ENCODE data around the gene RAB15.
"Not testable (repeated sequence)": the region's sequence is repeated elsewhere in the genome, so short reads cannot be mapped to it uniquely, and the experiment has no call there.

RAB15 gene

DNA sequence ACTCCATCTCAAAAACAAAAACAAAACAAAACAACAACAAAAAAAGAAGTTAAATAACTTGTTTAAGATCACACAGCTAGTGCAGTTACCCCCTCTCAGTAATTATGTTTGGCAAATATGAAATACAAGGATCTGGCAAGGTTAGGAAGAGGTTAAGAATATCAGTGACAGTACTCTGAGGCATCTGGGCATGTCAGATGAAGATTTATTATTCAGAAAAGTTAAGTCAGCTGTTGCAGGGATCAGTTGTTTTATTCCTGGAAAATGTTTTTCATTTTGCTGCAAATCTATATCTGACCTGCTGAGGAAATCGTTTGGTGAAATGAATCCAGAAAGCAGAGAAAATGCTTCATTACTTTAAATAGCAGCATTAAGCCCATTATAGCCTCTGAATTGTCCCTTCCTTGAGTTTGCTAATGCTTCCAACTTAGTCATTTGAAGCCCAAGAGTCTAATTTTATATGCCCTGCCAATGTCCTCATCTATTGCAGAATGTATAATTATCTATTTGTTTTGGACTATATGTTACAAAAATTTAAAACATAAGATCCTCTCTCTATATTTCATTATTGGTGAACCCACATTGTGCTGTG lies 37.7 kb downstream of the RAB15 start:
- DNase-seq = no peak

DNA sequence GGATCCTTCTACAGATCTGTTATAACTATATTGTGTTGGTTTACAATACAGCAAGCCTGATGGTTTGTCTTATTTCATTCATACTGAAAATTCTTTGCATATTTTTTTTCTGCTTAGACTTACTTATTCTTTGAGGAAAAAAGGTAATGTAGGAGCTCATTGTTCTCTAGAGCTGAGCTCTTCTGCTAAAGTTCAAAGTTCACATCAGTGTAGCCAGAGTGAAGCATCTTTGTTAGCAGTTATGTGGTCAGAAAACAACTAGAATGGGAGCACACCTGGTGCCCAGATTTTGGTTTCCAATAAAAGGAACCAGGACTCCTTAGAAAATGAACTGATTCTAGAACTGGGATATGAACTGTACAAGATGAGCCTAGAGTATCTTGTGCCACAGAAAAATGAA lies 39.9 kb downstream of the RAB15 start:
- DNase-seq = no peak

DNA sequence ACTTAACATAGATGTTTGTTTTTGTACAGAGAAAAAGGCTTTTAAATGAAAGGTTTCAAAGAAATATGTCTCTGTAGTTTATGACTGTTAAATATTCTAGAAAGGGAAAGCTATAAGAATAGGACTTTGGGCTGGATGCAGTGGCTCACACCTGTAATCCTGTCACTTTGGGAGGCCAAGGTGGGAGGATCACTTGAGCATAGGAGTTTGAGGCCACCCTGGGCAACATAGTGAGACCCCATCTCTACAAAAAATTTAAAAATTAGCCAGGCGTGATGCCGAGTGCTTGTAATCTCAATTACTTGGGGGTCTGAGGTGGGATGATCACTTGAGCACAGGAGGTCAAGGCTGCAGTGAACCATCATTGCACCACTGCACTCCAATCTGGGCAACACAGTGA lies 41.0 kb downstream of the RAB15 start:
- no peak for DNase-seq

DNA sequence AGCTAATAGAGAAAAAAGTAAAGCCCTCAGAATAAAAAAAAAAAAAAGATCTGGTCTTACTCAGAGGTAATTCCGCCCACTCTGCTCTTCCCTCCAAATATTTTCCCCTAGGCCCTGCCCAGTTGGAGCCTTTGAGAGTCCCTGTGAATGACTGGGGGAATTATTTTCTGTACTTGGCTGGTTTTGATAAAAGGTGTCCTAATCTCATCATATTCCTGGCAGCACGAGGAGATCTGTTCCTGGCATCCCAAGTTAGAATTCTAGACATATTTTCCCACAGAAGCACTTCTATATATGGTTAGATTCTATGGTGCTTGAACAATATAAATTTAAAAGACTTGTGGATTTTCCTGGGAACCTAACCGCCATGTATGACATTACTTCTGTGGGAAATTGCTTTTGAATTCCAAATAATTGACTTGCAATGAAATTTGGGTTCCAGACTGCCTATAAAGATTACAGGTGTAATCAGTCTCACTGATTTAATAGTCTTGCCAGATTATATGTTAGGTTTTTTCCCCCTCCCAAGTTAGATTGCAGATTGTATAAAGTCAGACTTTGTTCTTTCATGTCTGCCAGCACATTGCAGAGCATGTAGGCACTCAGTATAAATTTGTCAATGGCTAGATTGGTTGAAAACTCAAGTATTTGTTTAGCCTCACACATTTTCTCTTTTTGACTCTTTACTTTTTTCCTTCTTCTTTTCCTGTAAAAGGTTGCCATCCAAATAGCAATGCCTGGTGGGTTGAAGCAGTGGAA lies 41.9 kb downstream of the RAB15 start:
- DNase-seq = no peak

DNA sequence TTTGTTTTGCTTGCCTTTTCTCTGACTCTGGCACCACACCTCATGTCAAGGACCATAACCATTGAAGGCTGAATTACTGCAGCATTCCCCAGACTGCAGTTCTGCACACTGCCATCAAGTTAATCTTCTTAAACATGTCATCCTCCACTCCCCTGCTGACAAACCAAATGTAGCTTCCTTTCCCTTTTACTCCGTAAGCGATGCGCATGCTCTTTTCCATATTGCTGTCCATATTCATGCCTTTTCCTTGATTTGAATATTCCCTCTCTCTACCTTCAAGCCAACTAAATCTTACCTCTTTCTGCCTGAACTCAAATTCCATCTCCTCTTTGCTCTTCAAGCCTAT lies 43.1 kb downstream of the RAB15 start:
- no peak for DNase-seq

DNA sequence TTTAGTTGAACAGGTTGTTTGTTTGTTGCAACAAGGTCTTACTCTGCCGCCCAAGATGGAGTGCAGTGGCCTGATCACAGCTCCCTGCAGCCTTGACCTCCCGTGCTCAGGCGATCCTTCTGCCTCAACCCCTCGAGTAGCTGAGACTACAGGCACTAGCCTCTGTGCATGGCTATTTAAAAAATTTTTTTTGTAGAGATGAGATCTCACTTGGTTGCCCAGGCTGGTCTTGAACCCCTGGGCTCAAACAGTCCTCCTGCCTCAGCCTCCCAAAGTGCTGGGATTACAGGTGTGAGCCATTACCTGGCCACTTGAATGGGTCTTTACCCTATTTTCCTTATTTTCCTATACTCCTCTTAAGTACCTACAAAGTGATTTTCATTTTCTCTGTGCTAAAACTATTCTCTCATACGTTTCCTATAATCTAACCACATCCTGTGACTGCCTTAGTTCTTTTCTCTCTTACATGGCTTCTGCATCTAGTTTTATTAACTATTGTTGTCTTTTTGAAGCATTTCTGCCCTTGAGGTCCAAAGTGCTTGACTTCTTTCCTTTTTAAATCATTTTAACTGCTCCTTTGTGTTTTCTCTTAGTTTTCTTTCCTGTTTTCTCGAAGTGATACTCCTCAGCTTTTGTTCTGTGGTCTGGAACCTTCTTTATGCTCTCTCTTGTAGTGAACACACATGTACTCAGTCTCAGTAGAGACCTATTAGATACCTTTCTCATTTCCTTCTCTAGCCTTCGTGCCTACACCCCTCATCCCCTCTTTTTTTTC lies 43.7 kb downstream of the RAB15 start:
- DNase-seq = no peak

DNA sequence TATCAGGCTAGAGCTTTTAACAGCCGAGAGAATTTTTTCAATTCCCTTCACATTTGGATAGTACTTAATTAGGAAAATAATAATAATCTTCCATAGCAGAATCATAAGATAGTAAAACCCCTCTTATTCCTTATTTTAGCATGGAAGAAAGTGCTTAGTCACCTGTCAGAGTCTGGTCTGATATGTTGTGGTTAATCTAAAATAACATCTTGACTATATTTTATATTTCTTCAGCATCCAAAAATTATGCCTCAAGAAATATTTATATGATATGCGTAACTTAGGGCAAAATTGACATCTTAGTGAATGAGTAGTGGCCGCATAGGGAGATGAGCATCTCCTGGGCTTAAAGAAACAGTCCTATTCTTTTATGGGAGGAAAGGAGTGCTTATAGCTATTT lies 45.1 kb downstream of the RAB15 start:
- DNase-seq = no peak

DNA sequence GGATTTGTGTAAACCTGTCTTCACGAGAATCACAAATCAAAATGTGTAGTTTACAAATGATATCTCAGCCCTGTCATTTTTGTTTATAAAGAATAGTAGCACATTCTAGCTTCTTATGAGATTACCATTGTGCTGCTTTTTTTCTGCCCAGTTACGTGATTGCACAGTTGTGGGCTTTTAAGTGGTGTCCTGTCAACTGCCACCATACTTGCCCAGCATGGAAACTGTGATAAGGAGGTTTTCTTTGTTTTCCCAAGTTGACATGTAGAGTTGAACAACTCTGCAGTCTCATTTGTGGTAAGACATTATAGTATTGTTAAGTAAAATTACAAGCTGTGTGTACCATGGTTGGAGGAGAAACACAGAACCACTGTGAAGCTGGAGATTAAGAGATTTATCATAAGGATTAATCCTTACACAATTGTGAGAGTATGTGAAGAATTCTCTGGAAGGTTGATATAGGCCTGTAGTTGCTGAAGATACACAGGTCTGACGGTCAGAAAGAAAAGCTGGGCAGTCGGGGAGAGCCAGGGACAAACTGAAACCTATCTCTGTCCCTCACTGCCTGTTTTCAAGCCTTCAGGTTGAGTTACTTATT lies 45.6 kb downstream of the RAB15 start:
- DNase-seq = no peak

DNA sequence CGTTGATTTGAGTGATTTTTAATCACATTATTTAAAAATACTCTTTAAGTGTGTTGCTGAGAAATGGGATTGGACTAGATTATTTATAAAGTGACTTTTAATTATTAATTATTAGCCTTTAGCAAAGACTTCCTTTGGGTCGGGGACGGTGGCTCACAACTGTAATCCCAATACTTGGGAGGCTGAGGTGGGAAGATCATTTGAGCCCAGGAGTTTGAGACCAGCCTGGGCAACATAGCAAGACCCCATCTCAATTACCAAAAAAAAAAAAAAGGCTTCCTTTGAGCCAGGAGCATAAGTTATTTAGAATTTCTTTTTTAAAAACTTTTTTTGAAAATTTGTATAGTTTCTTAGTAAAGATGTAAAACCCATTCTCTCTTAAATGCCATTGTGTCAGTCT lies 49.1 kb downstream of the RAB15 start:
- no peak for DNase-seq

DNA sequence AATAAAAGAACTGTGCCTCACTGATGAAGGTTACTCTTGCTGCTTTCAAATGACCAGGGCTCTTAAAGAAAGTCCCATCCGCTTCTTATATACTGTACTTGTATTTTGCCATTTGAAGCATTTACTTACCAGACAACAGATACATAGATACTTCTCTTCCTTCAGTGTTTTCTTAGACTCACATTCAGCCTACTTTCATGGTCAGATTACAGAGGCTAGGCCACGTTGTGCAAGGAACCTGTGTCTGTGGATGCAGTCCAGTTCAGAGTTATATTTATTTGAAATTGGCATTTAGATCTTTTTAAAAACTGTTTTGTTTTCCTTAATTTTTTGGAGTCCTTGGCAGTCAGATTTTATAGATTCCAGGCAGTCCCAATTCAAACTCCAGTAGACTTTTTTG lies 51.7 kb downstream of the RAB15 start:
- no peak for DNase-seq

DNA sequence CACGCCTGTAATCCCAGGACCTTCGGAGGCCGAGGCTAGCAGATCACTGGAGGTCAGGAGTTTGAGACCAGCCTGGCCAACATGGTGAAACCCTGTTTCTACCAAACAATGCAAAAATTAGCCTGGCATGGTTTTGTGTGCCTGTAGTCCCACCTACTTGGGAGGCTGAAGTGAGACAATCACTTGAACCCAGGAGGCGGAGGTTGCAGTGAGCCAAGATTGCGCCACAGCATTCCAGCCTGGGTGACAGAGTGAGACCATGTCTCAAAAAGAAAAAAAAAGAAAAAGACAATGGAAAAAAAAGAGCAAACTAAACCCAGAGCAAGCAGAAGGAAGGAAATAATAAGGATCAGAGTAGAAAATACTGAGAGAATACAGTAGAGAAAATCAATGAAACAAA lies 52.5 kb downstream of the RAB15 start:
- no peak for DNase-seq

DNA sequence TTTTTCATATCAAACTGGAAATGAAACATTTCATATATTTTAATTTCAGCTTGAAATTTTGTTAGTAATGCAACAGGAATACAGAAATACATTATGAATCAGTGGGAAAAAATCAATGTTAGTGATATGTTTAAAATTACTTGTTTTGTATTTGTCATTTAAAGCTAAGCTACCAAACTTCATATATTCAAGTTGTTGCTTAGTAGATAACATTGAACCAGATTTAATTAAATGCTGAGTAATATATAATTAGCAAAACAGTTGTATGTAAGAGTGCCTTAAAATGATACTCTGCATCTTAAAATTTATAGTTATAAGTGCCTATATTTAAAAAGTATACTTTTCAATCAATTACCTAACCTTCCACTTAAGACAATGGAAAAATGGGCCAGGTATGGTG lies 52.9 kb downstream of the RAB15 start:
- no peak for DNase-seq

DNA sequence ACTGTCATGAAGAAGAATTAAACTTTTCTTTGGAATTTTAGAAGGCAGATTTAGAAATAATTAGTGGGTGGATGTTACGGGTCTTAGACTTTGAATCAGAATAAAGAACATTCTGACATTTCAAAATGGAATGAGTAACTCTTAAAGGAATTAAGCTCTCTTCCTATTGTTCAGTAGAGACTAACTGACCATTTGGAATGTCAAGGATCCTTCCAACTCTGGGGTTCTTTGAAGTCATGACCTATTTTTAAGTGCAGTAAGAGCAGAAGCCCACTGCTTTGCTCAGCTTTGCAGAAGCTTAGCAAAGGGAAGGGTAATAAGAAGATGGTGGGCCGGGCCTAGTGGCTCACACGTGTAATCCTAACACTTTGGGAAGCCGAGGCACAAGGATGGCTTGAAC lies 53.9 kb downstream of the RAB15 start:
- no peak for DNase-seq

DNA sequence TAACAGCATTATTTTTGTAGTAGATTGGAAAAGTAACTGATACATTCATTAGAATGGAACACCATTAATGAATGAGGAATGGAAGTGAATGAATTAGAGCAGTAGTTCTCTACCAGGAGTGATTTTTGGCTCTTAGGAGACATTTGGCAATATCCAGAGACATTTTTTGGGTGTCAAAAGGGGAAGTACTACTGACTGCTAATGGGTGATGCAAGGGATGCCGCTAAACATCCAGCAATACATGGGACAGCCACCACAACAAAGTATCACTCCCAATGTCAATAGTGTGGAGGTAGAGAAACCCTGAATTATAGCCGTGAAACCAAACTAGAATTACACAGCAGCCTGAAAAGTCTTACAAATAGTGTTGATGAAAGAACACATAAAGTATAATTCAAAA lies 56.3 kb downstream of the RAB15 start:
- no peak for DNase-seq

DNA sequence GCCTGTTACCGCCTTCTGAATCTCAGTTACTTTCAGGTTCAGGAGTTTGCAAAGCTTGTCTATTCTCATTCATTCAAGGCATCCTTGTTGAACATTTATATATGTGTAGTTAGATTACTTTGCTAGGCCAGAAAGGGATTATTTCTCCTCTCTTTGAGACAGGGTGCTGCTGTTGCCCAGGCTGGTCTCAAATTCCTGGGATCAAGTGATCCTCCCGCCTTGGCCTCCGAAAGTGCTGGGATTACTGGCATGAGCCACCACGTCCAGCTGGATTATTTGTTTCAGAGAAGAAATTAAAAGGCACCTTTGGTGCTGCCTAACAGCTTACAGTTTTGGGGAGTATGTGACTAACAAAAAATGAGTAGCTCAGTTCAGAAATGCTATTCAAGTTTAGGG lies 57.1 kb downstream of the RAB15 start:
- DNase-seq = no peak

DNA sequence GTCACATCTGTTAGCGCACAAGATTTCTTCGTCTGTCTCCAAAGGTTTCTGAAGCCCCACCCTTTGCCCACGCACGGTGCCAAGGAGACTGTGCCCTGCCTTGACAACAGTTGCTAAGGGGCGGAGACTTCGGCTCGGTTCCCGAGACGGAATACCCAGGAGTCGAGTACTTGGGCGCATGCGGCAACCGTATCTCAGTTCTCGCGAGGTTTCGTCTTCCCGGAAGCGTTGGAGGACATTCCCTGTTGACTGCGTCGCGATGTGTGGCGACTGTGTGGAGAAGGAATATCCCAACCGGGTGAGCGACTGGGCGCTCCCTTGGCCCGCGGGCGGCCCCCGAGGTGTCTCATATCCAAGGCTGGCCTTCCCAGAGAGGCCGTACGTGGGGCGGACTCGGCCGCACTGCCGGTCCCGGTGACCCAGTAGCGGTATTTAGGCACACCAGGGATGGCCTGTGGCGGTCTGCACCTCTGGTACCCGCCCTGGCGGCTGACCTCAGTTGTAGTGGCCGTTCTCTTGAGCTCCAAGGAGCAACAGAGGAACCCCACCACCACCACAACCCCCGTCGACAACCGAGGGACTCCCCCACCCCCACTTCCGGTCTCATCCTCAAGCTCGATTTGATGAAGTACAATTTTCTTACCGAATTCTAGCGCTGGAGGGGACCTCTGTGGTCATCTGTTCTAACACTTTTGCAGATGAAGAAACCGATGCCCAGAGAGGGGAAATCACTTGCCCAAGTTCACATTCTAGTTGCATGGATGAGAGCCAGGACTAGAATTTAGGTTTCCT lies 57.7 kb downstream of the RAB15 start, which contains the start of gene CHURC1:
TSS of gene CHURC1 (plus strand) at position 219 of the 792 bp plus-strand sequence. CDS start at position 260, 41 bp downstream.
- DNase-seq = peak; percentile 91

DNA sequence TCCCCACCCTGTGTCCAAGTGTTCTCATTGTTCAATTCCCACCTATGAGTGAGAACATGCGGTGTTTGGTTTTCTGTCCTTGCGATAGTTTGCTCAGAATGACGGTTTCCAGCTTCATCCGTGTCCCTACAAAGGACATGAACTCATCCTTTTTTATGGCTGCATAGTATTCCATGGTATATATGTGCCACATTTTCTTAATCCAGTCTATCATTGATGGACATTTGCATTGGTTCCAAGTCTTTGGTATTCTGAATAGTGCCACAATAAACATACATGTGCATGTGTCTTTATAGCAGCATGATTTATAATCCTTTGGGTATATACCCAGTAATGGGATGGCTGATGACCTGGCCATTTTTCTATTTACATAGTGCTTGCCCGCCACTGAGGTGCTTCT lies 58.7 kb downstream of the RAB15 start:
- not testable (repeated sequence) for DNase-seq

DNA sequence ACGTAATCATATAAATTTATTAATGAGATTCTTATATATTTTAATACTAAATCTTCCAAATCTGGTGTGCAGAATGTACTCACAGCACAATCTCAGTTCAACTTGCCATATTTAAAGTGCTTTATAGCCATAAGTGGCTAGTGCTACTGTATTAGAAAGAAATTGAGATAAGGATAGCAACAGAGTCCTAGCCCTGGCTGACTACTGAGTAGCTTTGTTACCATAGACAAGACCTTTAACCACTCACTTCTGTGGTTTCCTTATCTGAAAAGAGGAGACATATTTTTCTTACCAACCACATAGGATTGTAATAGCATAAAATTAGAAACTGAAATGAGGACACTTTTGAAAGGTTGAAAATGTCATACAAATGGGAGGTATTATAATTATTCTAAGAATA lies 59.9 kb downstream of the RAB15 start:
- DNase-seq = no peak

DNA sequence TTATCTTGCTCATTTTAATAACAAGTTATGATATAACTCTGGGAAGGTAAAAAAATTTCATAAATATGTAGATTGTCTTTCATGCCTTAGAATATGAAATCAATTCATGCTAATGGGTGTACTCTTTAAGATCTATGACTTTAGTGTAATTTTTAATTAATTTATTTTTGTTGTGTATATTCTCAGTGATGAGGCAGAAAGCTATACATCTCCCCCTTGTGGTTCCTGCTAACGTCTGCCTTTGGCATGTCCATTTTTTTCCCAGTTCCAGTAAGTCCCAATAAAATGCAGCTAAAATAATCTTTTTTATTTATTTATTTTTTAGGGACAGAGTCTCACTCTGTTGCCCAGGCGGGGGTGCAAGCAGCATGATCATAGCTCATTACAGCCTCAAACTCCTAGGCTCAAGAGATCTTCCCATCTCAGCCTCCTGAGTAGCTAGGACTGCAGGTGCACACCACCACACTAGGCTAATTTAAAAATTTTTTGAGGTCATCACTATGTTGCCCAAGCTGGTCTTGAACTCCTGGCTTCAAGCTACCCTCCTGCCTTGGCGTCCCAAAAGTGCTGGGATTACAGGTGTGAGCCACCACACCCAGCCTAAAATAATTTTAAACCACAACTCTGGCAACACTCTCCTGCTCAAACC lies 61.2 kb downstream of the RAB15 start:
- no peak for DNase-seq

DNA sequence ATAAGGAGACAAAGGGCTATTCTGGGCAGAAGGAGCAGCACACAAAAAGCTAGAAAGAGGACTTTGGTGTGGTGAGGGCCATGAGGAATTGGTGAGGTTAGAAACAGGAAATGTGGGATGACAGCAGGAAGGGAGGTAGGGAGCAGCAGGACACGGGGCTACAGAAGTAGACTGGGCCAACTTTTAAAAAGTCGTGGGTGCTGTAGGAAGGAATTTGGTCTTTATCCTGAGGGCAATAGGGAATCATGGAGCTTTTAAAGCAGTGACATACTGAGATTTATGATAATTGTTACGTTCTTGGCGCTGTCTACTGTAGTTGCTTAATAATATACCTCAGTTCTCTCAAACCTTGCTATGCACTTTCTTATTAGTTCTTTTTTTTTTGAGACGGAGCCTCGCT lies 66.1 kb downstream of the RAB15 start:
- DNase-seq = no peak

DNA sequence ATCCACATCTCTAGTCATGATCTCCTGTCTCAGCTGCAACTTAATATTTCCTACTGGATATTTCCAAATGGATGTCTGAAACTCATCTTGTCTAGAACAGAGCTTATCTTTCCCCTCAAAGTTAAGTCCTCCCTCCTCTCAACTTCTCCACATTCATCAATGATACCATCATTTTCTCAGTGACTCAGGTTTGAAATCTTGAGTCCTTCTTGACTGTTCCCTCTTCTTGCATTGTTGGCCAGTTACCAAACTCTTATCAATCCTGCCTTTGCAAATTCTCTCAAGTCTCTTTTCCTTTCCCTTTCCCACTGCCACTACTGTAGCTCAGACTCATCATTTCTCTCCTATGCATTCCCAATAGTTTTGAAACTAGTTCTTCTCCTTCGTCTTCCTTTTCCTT lies 72.2 kb downstream of the RAB15 start:
- no peak for DNase-seq
